ENCODE data around the gene DAB2.
A peak's percentile ranks its signal among the peaks of the same experiment; 100 is the strongest.

Gene DAB2

DNA sequence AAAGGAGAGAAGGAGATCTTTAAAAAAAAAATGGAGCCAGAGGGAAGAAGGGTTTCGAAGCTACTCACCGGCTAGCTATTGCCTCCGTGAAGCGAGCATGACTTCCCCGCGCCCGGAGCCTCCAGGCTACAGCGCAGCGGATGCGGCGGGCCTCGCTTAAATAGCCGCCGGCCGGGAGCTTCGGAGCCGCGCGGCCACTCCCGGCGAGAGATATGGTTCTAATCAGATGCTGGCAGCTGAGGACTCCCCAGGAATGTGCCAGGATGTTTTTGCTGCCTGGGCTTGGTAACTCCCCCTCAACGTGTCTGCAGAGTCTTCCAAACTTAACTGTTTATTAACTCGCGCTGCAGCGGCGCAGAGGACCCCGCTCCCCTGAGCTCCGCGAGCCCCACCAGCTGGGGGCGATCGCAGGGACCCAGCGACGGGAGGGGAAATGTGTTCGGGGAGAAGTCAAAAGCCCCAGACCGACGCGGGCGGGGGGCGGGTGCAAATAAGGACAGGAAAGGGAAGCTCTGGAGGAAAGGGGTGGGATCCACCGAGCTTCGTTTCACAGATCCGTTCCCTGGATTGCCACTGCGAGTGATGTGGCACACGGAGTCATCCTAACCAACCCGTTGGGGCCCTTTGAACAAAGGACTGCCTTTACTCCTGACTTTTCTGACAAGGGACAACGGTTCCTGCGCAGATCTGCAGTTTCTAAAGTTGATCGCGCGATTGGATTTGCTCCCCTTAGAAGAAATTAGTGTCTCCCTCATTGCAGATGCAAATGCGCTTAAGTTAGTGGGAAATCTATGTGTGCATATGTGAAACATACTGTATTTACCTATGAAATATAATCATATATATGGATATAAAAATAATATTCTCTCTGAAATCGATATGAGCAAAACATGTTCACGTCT lies at the start of gene DAB2:
Gene DAB2, minus strand, starts transcription at position 245 of the 902 bp plus-strand sequence. CDS start 30,660 bp downstream, outside the sequence.
- peak; percentile 91 for DNase-seq (ENCODE audit: low read depth)

DNA sequence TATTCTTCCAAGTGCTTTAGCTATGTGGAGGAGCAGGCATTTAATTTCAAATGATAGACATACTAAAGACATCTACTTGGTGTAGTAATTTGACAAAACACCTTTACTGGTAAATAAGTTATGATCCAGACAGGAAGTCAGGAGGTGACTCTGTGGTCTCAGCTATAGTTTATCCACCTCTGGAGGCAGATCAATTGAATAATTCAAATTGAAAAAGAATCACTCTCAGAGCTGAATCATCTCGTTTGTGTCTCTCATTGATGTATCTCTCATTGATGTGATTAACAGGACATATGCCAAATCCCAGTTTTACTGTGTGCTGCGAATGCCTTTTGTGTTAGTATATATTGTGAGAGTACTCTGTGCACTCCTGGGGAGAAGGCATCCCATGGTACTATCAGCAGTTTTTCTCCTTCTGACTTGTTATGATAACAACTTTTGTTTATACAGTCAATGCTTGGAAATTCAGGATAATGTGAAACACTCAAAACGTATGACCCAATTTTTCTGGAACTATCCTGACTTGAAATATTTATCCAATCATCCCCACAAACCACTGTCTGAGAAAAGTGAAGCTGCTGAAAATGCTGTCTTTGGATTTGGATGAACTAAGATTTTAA lies 48.5 kb upstream of the DAB2 start:
- DNase-seq (ENCODE audit: low read depth): peak; percentile 68

DNA sequence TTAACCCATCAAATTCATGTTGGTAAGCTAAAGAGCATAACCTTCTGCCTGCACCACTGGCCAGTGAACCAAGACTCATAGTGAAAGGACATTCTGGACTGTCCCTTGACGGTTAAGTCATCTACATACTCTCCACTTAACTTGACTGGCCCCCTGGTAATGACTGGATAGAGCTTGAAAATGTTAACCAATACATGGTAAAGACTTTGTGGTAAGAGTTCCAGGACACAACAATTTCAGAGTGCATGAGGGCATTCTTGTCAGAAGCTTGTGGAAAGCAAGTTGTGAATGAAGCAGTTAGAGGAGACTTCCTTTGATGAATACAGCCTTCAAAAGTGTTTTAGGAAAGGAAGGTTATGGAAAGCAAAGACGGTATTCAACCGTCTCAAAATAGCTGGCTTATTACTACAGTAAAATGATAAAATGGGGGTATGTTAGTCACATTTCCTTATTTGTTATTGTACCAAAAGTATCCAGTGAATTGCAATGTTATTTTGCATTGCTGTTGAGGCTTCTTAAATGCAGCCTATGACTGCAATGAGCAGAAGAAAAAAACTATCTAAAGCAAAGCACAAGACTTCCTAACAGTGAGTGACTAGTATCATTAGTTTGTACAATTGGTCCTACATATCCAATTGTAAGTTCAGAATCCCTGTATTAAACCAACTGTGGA lies 47.2 kb upstream of the DAB2 start:
- no peak for DNase-seq (ENCODE audit: low read depth)

DNA sequence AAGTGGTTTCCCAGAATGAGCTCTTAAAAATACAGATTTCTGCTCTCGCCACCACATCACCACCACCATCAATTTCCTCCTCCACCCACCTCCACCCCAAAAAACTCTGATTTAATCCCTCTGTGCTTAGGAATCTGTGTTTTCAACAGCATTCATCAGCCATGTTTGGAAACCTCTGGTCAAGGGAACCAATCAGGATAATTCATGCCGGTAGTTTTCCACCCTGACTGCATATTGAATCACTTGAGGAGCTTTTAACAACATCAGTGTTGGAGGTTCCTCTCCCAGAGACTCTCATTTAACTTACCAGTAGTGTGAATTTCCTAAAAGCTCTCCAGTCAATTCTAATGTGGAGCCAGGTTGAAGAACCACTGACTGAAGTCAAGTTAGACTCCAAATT lies 46.0 kb upstream of the DAB2 start:
- no peak for DNase-seq (ENCODE audit: low read depth)

DNA sequence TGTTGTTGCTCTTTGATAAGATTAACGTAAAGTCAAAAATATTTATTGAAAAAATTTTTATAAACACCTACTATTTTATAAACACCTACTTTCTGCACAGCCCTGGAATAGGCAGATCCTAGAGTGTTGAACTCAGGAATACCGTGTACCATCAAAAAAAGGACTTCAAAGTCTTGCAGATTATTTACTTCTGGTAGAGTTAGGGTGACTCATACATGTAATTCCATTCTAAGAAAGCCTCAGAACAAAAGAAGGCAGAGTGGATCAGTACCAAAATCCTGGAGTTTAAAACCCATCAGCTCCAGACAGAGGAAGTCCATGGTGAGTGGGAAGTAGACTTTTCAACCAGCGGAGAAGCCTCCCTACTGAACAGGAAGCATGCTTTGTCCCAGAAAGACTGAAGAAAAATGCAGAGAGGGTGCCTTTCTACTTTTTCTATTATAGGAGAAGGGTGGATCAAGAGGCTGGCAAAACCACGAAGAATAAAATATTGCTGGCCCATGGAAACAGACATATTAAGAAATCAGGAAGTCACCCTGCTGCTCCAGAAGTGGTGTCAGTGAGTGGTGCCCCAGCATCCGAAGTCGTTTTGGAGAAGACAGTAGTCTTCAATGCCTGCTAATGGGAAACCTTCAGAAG lies 45.1 kb upstream of the DAB2 start:
- no peak for DNase-seq (ENCODE audit: low read depth)

DNA sequence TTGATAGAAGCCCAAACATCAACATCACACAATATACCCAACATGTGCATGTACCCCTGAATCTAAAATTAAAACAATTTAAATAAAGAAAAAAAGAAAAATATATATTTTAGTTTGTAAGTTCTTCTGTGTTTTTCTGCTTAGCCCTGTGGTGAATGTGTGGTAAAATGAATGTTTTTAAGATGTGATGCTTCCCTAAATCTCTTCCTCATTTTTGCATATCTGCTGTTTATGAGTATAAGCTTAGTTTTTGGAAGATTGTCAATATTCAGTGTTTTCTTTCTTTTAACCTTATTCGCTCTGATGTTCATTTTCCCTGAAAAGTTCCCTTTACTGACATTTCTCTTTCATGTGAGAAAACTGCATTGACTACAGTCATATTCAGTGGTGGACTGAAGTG lies 44.4 kb upstream of the DAB2 start:
- no peak for DNase-seq (ENCODE audit: low read depth)

DNA sequence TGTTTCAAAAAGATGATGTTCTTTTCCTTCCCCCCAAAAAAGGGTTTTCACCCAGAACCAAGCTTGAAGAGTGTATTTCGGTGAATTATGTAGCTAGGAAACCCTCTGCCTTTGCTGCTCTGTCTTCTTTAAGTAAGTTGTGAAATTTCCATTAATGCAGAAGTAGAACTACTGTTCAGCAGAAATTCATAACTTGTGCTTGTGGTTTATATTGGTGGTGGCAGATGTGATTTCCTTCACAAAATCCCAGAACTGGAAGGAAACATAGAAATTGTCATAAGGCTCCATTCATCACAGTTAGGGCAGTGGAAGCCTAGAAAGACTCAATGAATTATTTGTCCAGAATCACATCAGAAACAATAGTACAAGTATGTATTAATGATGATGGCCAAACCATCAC lies 42.1 kb upstream of the DAB2 start:
- DNase-seq (ENCODE audit: low read depth): no peak

DNA sequence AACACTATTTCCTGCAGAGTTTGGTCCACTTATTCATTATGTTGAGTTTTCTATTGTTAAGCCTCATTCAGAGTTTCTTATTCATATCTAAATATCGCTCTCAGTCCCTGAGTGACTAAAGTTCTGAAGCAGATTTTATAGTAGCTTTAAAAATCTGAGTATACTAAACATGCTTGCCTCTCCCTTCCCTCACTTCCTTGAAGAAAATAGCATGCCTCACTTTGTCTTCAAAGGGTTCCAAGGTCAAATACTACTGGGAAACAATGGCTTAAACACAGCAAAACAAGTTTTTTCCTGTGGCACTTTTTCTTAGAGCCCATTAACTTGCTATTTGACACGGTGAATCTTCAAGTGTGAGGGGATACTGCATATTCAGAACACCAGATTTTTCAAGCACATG lies 41.1 kb upstream of the DAB2 start:
- no peak for DNase-seq (ENCODE audit: low read depth)

DNA sequence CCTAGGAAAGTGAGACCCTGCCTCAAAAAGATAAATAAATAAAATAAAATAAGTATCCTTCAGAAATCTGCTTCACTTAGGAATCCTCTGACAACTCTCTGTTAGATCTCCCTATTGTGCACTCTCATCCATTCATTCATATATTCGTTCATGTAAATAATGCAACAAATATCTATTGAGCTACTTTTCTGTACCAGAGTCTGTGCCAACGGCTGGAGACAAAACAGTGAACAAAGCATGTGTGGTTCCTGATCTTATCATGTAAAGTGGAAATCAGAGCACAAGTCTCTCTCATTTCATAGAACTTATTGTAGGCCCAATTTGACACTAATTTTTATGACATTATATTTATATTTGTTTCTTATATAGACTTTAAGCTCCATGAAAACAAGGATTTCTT lies 40.3 kb upstream of the DAB2 start:
- DNase-seq (ENCODE audit: low read depth): no peak

DNA sequence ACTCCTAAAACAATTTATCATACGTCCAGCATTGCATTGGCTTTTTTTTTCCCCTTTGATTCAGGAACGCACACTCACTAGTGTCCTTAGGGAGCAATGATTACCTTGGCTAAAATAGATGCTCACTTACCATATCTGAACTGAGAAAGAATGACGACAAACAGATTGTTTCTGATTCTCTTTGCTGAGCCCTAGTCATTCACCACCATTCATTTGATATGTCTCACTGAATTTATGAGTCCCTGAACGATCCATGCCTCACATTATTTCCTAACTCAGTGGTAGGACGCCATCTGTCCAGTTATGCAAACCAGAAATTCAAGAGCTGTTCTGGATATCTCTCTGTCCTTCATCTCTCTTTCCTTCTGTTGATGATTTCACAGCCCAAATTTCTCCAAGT lies 39.3 kb upstream of the DAB2 start:
- peak; percentile 71 for DNase-seq (ENCODE audit: low read depth)

DNA sequence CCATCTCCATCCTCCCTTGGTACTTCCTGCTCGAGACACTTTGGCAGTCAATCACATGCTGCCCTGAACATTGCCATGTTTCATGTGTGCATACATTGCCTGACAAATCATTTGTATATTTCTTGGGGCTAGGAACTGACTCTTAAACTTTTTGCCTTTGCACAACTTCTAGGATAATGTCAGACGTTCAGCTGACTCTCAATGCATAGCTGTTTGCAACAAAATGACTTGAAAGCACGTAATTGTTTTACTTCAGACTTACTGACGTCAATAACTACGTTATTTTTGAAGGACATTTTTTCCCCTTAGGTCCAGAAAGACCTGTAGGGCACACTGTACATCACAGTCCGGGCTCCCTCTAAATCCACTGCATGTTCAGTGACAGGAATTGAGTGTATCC lies 37.4 kb upstream of the DAB2 start:
- DNase-seq (ENCODE audit: low read depth): no peak

DNA sequence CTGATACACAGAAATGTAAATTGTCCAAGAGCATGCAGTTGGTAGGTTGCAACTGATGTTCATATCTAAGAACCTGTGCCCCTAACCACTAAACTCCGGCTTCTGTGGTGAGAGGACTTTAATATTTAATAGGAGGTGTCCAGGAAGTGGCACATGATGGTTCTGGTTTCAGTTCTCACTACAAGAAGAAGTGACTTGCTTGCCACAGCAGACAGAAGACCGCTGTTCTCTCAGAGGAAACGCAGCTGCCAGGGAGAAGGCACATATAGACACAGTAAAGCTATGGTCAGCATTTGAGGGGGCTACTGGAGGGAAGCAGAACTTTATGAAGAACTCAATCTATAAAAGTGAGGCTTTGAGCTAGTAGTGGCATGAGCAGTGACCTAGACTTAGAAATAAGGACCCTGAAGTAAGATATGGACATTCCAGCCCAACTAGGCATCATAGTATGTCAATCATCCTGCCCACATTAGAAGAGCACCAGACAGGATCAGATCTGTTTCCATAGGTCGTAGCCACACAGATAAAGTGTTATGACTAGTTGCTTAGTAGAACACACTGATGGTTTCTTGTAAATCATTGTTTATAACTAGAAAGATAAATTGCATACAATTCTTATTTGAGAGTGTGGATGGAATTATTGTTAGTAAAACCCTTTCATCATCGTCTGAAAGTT lies 36.4 kb upstream of the DAB2 start:
- no peak for DNase-seq (ENCODE audit: low read depth)

DNA sequence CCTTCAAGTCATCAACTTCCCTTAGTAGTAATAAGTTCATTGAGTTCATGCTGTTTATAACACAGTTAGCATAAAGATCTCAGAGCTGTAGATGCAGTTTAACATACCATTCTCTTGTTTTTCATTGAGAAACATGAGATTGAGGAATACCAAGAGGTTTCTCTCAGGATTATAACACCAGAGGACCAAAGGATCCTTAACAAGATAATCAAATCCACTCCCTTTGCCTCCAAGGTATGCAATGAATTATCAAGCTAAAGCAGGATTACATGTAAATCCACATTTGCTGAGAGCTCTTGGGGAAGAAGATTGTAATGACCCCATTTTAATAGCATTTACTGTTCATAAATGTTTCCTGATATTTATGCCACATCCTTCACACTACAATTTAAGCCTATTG lies 35.1 kb upstream of the DAB2 start:
- no peak for DNase-seq (ENCODE audit: low read depth)

DNA sequence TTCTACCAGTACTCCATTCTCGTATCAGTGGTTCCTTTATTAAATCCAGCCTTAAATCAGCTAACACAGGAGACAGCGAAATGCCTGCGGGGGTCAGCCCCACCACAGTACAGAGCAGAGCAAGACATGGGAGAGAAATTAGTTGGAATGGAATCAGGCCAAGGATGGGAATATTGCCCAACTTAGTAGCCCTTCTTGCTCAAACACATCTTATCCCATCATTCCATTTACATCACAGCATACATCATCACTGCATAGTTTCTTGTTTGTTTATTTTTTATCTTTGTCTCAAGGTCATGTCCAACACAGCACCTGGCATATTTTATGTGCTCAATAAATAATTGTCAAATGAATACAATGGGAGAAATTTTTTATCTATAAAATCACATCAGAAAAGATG lies 34.3 kb upstream of the DAB2 start:
- no peak for DNase-seq (ENCODE audit: low read depth)

DNA sequence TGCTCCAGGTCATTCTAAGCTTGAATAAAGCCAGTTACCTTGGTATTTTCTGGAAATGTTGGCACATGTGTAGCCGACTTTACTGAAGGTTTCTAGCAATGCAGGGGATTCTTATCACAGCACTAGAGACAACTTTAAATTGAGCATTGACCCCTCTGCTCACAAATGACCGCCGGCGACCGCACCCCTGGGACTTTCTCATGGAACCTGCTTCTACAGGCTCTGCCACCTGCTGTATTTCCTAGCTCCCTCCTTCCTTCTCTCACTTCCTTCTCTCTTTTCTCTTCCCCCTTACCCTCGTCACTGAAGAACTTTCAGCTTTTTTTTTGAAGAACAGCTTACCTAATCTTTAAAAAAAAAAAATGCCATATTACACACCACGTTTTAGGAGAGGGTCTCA lies 30.9 kb upstream of the DAB2 start:
- no peak for DNase-seq (ENCODE audit: low read depth)

DNA sequence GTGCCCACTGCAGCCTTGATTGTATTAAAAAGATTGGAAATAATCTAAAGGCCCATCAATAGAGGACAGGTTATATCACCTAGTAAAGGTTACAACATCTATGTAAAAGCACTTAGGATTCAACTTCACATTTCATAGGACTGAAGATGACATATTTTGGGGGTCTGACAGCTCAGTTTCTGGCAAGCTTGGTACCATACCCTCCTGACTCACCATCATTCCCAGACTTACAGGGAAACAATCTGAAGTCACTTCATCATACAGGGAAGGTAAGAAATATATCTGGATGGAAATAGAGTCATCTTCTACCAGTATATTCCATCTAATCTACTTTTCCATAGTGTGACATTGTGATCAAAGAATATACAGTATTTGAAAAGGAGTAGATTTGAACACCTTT lies 28.8 kb upstream of the DAB2 start:
- no peak for DNase-seq (ENCODE audit: low read depth)

DNA sequence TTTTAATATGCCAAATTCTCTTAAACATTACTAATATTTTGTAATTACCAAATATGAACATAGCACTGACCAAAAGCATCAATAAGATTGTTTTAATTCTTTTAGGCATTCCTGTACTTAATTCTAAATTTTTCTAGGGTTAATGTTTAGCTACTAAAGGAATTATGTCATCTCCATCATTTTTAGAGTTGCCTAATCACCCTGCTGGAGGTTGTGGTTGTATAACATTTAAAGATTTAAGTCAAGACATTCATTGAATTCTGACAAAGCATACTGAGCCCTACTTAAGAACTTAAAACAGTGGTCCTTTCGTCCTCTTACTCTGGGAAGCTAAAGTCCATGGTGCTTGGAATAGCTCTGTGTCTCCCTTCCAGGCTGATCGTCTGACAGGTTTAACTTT lies 28.1 kb upstream of the DAB2 start:
- DNase-seq (ENCODE audit: low read depth): peak; percentile 42

DNA sequence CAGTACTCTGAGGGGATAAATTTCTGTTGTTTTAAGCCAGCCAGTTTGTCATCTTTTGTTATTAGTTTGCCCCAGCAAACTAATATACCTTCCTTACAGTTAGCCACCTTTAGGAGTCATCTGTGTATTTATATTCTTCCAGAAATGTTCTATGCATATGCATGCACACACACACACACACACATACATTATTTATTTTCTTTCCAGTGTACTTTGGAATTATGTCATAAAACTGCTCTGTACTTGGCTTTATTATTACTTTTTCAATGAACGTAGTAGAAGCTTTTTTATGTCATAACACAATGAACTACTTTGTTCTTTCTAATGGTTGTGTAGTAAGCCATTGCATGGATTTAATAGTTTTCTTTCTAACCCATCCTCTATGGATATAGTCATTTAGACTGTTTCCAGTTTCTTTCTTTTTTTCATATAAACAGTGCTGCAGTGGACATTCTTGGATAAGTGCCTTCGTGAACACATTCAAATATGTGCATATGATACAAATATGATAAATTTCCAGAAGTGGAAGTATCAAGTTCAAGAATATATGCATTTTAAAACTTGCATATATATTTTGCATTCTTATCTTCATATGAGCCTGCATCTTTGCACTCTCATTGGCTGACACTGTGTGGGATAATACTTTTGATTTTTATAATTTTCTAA lies 26.6 kb upstream of the DAB2 start:
- no peak for DNase-seq (ENCODE audit: low read depth)

DNA sequence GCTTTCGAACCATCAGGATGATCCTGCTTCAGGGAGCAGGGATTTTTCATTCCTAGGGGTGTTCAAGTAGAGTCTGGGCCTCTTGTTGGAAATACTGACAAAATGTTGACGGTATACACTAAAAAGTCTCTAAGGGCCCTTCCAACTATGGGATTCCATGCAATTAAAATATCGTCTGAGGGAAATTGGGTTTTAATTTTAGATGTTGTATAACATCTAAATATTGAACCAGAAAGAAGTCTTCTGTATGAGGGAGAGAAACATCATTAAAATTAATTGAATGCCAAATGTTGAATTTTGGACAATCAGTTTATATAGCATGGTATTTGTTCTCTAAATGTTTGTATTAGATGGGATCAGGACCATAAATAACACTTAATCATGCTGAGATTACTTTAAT lies 25.7 kb upstream of the DAB2 start:
- DNase-seq (ENCODE audit: low read depth): no peak

DNA sequence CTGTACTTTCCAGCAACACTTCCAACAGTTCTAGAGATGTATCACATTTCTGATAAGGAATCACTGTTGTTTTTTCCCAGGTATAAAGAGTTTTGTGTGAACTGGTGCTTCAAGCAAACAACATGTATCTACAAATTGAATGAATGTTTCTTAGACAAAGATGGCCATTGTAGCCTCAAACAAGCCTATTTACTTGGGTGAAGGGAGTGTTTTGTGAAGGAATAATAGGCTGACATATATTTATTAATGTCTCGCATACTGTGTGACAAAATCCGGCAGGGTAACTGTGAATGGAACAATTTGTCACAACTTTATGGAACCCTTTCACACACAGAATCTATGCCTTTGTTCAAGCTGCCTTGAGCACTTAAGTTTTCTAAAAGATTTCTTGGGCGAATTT lies 24.8 kb upstream of the DAB2 start:
- no peak for DNase-seq (ENCODE audit: low read depth)

DNA sequence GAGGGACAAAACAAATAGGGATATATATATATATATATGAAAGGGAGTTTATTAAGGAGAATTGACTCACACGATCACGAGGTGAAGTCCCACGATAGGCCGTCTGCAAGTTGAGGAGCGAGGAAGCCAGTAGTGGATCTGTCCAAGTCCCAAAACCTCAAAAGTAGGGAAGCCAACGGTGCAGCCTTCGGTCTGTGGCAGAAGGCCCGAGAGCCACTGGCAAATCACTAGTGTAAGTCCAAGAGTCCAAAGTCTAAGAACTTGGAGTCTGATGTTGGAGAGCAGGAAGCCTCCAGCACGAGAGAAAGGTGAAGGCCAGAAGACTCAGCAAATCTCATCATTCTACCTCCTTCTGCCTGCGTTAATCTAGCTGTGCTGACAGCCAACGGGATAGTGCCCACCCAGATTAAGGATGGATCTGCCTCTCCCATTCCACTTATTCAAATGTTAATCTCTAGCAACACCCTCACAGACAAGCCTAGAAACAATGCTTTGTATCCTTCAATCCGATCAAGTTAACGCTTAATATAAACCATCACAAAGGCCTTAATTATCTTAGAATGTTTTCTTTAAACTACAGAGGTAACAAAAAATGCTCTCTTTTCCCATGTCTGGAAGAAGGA lies 23.8 kb upstream of the DAB2 start:
- no peak for DNase-seq (ENCODE audit: low read depth)

Measured in GM04503 (cell line).